AG09309 (cell line): Measurements from ENCODE around the gene ZNF610.
"Not testable (repeated sequence)": the region's sequence is repeated elsewhere in the genome, so short reads cannot be mapped to it uniquely, and the experiment has no call there.

Experiments
- DNase-seq: peaks from one replicate; pipeline ENCODE4 v3.0.0-alpha.2; 2010; ENCODE audit warnings: low read depth
- H3K4me3 ChIP-seq: 2 replicates; pipeline ENCODE4 v1.5.1; 2011; ENCODE audit warnings: mild to moderate bottlenecking, low read depth, low read length, moderate library complexity; ENCODE audit not compliant: control insufficient read depth
- TF ChIP-seq, protein P1 (sequence below): IDR thresholded peaks from 2 replicates; pipeline ENCODE4 v1.5.1; 2011; ENCODE audit warnings: mild to moderate bottlenecking, low read depth, low read length, inconsistent platforms; ENCODE audit not compliant: insufficient read depth, control insufficient read depth; ENCODE audit errors: missing control alignments

Gene ZNF610

DNA sequence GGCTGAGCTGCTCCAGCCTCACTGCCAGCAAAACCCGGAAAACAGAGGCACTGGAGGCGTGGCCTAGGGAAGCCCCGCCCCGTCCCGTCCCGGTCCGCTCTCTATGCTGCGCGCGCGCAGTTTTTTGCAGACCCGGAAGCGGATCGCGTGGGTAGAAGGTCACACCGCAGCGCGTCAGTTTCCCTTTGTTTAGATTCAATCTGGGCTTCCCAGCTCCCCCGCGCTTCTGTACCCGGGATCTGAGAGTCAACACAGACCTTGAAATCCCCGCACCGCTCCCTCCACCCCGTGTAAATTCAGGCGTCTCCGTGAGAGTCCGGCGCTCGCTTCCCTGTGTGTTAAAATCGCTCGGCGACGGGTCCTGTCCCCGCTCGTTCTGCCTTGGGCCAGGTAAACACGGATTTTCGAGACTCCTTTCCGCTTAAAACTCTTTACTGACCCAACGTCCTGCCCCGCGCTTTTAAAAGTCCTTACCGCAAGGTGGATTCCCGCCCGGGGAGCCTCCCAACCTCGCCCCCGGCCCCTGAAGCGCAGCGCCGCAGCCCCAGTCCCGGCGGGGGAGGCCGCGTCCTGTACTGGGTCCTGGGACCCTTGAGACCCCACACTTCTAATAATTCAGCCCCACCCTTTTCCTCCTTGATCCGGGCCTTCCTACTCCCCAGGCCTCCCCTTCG is at the start of gene ZNF610:
Gene ZNF610 (plus strand): TSS at position 127 of the 674 bp plus-strand sequence. CDS start 12,930 bp downstream, outside the sequence.
- H3K4me3 ChIP-seq = peak within 1 kb of the TSS; percentile 71
- TF ChIP-seq, protein P1, sequence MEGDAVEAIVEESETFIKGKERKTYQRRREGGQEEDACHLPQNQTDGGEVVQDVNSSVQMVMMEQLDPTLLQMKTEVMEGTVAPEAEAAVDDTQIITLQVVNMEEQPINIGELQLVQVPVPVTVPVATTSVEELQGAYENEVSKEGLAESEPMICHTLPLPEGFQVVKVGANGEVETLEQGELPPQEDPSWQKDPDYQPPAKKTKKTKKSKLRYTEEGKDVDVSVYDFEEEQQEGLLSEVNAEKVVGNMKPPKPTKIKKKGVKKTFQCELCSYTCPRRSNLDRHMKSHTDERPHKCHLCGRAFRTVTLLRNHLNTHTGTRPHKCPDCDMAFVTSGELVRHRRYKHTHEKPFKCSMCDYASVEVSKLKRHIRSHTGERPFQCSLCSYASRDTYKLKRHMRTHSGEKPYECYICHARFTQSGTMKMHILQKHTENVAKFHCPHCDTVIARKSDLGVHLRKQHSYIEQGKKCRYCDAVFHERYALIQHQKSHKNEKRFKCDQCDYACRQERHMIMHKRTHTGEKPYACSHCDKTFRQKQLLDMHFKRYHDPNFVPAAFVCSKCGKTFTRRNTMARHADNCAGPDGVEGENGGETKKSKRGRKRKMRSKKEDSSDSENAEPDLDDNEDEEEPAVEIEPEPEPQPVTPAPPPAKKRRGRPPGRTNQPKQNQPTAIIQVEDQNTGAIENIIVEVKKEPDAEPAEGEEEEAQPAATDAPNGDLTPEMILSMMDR = no peak
- DNase-seq = peak; percentile 28

DNA sequence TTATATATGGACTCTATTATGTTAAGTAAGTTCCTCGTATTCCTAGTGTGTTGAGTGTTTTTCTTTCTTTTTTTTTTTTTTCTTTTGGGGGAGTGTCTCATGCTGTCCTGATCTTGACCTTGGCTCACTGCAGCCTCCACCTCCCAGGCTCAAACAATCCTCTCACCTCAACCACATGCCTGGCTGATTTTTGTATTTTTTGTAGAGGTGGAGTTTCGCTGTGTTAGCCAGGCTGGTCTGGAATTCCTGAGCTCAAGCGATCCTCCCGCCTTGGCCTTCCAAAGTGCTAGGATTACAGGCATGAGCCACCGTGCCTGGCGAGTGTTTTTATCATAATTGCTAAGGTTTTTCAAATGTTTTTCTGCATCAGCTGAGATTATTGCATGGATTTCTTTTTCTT is 49.8 kb upstream of the ZNF610 start:
- no peak for DNase-seq
- TF ChIP-seq, protein P1 = no peak
- H3K4me3 ChIP-seq = no peak overlapping the region

DNA sequence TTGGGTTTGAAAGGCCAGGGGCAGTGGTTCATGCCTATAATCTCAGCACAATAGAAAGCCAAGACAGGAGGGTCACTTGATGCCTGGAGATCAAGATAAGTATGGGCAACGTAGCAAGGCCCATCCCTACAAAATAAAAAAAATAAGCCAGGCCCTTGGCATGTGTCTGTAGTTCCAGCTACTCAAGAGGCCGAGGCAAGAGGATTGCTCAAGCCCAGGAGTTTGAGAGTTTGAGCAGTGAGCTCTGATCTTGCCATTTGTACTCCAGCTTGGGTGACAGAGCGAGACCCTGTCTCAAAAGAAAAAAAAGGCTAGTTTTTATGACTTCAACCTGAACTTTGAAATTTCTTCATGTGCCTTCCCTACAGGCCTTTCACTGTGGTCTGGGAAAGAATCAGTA is 44.3 kb upstream of the ZNF610 start:
- H3K4me3 ChIP-seq = no peak overlapping the region
- TF ChIP-seq, protein P1 = no peak

DNA sequence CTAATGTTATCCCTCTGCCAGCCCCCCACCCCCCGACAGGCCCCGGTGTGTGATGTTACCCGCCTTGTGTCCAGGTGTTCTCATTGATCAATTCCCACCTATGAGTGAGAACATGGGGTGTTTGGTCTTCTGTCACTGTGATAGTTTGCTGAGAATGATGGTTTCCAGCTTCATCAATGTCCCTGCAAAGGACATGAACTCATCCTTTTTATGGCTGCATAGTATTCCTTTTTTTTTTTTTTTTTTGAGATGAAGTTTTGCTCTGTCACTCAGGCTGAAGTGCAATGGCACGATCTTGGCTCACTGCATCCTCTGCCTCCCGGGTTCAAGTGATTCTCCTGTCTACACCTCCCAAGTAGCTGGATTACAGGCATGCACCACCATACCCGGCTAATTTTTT is 43.1 kb upstream of the ZNF610 start:
- DNase-seq, H3K4me3 ChIP-seq: not testable (repeated sequence)

More for the DNA sequence above, 44.3 kb upstream of the ZNF610 start:
- DNase-seq = no peak

DNA sequence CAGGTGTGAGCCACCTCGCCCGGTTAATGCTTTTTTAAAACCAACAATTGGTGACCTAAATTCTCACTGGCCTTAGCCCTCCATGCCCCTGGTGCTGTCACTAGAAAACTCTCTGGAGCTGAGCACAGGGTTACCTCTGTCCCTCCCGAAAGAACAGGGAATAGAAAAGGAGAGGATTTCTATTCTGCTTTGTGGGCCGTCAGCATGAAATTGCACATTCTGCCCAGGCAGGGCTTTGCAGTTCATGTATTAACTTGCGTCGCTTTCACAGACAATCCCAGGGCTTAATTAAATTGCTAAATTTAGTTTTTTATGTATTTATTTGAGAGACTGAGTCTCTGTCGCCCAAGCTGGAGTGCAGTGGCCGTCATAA is 39.7 kb upstream of the ZNF610 start:
- H3K4me3 ChIP-seq = peak overlapping the region; percentile 60
- TF ChIP-seq, protein P1 = no peak
- no peak for DNase-seq

DNA sequence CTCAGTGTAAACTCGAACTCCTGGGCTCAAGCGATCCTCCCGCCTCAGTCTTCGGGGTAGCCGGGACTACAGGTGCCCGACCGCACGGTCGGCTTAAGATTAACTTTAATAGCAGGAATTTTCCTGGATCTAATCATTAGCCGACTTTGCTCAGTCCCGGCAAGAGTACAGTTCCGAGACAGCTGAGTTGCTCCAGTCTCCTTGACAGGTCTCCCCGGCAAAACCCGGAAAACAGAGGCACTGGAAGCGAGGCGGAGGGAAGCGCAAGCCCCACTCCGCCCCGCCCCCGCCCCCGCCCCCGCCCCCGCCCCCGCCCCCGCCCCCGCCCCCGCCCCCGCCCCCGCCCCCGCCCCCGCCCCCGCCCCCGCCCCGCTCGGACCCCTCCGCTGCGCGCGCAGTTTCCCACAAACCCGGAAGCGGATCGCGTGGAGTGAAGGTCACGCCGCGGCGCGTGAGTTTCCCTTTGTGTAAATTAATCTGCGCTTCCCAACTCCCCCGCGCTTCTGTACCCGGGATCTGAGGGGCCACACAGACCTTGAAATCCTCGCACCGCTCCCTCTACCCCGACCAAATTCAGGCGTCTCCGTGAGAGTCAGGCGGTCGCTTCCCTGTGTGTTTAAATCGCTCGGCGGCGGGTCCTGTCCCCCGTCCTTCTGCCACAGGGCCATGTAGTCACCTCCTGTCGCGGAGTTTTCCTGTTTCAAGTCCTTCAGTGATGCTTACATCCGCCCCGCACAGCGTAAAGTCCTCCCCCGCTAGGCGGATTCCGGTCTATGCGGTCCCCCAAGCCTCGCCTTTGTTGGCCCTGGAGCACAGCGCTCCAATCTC is 39.1 kb upstream of the ZNF610 start, which contains the start of gene ZNF480:
Gene ZNF480 (plus strand): TSS at position 397 of the 828 bp plus-strand sequence. CDS start 3,244 bp downstream, outside the sequence.
- DNase-seq = peak; percentile 13
- TF ChIP-seq, protein P1 = peak; percentile 34
- H3K4me3 ChIP-seq = peak within 1 kb of the TSS; percentile 87
